Immature natural killer cell (primary cell): ENCODE measurements around the gene MRPL51. TPM values are rescaled to one million over a fixed set of nuclear protein-coding genes. Genes with fewer than 3 reads are reported as not detected.
A peak's percentile ranks its signal among the peaks of the same experiment; 100 is the strongest.
"Not testable (repeated sequence)": the region's sequence is repeated elsewhere in the genome, so short reads cannot be mapped to it uniquely, and the experiment has no call there.

ENCODE experiments used
- DNase-seq, 3 donors: peaks; one replicate each; pipeline ENCODE4 v3.0.0; 2022; ENCODE audit warnings: mixed read lengths in 1 of 3
- H3K27ac Mint-ChIP-seq, 6 donors: one replicate each; pipeline ENCODE4 v1.8.0; 2020; ENCODE audit warnings: mixed read lengths in 6 of 6, mild to moderate bottlenecking in 5 of 6, inconsistent platforms in 4 of 6, moderate library complexity in 3 of 6
- H3K27me3 Mint-ChIP-seq, 3 donors: one replicate each; pipeline ENCODE4 v1.8.0; 2020 to 2021; ENCODE audit warnings: low read depth in 3 of 3, mild to moderate bottlenecking in 3 of 3, mixed read lengths in 3 of 3, moderate library complexity in 3 of 3, inconsistent platforms in 1 of 3
- H3K36me3 Mint-ChIP-seq, 3 donors: one replicate each; pipeline ENCODE4 v1.8.0; 2020; ENCODE audit warnings: mixed read lengths in 3 of 3, inconsistent platforms in 2 of 3, mild to moderate bottlenecking in 2 of 3
- H3K4me1 Mint-ChIP-seq, 2 donors: one replicate each; pipeline ENCODE4 v1.8.0; 2020; ENCODE audit warnings: inconsistent platforms in 2 of 2, mild to moderate bottlenecking in 2 of 2, mixed read lengths in 2 of 2, moderate library complexity in 1 of 2
- H3K4me3 Mint-ChIP-seq, 5 donors: one replicate each; pipeline ENCODE4 v1.8.0; 2020; ENCODE audit warnings: mild to moderate bottlenecking in 5 of 5, mixed read lengths in 5 of 5, inconsistent platforms in 3 of 5, moderate library complexity in 3 of 5
- H3K9me3 Mint-ChIP-seq, 6 donors: one replicate each; pipeline ENCODE4 v1.8.0; 2020; ENCODE audit warnings: mild to moderate bottlenecking in 6 of 6, mixed read lengths in 6 of 6, inconsistent platforms in 4 of 6, moderate library complexity in 3 of 6
- polyA plus RNA-seq, 3 donors: library from polyadenylated mRNA; unstranded; fragments of 300-500 nt; fragmentation: Illumina TruSeq; gene quantifications; one replicate each; pipeline ENCODE4 v1.2.3, GENCODE V29; 2021

MRPL51 gene
- polyA plus RNA-seq, 3 donors from 2014 or later: 240 to 280 (median 248) TPM

DNA sequence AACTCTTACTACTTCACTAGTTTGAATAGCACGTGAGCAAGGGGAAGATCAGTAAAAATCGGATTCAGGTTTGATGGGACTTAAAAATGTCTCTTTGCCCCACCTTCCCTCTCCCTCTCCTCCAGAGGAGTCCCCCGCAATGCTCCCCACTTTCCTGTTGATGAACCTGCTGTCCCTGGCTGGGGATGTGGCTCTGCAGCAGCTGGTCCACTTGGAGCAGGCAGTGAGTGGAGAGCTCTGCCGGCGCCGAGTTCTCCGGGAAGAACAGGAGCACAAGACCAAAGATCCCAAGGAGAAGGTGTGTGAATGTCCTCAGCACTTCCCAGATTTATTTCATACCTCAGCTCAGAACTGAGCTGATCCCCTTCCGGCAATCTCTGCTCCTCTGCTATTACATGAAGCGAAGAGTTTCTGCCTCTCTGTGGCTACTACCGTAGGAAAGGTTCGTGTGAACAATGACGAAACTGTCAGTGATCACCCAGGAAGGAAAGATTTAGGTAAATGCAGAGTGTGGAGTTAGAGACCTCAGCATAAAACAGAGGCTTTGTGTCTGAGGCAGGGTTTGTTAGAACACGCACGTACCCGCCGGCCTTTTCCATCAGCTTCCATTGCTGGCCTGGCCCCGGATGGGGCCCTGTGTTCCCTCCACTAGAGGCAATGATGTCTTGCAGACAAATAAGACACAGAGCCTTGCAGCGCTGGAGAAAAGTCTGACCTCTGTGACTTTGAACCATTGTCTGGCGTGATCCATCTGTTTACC lies 33.9 kb upstream of the MRPL51 start:
- DNase-seq: no peak
- Mint-ChIP-seq H3K27ac (peak overlapping the region in 2 of 6 donors; percentile 17 to 22), H3K4me1 (peaks cover 2% of the 10 kb centered on the region in 2 donors), H3K36me3 (peaks cover 28 to 74% (median 35%) of the 10 kb centered on the region in 3 donors), H3K27me3 (no peaks in the 10 kb centered on the region), H3K9me3 (no peaks in the 10 kb centered on the region), H3K4me3 (no peak overlapping the region)

- Mint-ChIP-seq H3K4me3 (no peak overlapping the region), H3K27me3 (no peaks in the 10 kb centered on the region), H3K36me3 (peaks cover 32 to 79% (median 35%) of the 10 kb centered on the region in 3 donors), H3K9me3 (no peaks in the 10 kb centered on the region), H3K4me1 (no peaks in the 10 kb centered on the region), H3K27ac (peak overlapping the region in 1 of 6 donors; percentile 22)
- DNase-seq: no peak
These were observed 33.1 kb upstream of the MRPL51 start for GRCh38 chr12:6526201-6526600.

GRCh38 chr12:6524648-6525047 lies 31.6 kb upstream of the MRPL51 start:
- Mint-ChIP-seq H3K9me3 (no peaks in the 10 kb centered on the region), H3K4me1 (peaks cover 5 to 10% of the 10 kb centered on the region in 2 donors), H3K27me3 (peaks cover 0 to 2% (median 0%) of the 10 kb centered on the region in 3 donors), H3K27ac (peak overlapping the region in 1 of 6 donors; percentile 7), H3K36me3 (peaks cover 31 to 73% (median 33%) of the 10 kb centered on the region in 3 donors), H3K4me3 (no peak overlapping the region)
- no peak for DNase-seq

GRCh38 chr12:6523708-6524107 lies 30.6 kb upstream of the MRPL51 start:
- peak overlapping the region in 1 of 6 donors; percentile 2 for H3K27ac Mint-ChIP-seq
- H3K27me3 Mint-ChIP-seq: peaks cover 0 to 2% (median 0%) of the 10 kb centered on the region in 3 donors
- no peaks in the 10 kb centered on the region for H3K9me3 Mint-ChIP-seq
- DNase-seq: no peak
- peaks cover 30 to 66% (median 31%) of the 10 kb centered on the region in 3 donors for H3K36me3 Mint-ChIP-seq
- no peak overlapping the region for H3K4me3 Mint-ChIP-seq
- peaks cover 5 to 10% of the 10 kb centered on the region in 2 donors for H3K4me1 Mint-ChIP-seq

- H3K36me3 Mint-ChIP-seq: peaks cover 39 to 67% (median 40%) of the 10 kb centered on the region in 3 donors
These were observed 29.1 kb upstream of the MRPL51 start for GRCh38 chr12:6522193-6522592.

GRCh38 chr12:6520186-6520585 lies 27.1 kb upstream of the MRPL51 start:
- peak overlapping the region in 5 of 6 donors; percentile 40 to 89 (median 79) for H3K27ac Mint-ChIP-seq
- H3K4me1 Mint-ChIP-seq: peaks cover 5 to 10% of the 10 kb centered on the region in 2 donors
- H3K27me3 Mint-ChIP-seq: peaks cover 0 to 2% (median 0%) of the 10 kb centered on the region in 3 donors
- no peak overlapping the region for H3K4me3 Mint-ChIP-seq
- no peak for DNase-seq
- H3K9me3 Mint-ChIP-seq: no peaks in the 10 kb centered on the region
- H3K36me3 Mint-ChIP-seq: peaks cover 39 to 70% (median 40%) of the 10 kb centered on the region in 3 donors

More at GRCh38 chr12:6522193-6522592, 29.1 kb upstream of the MRPL51 start:
- H3K27ac Mint-ChIP-seq: no peak overlapping the region
- no peaks in the 10 kb centered on the region for H3K9me3 Mint-ChIP-seq
- no peak overlapping the region for H3K4me3 Mint-ChIP-seq
- peaks cover 5 to 10% of the 10 kb centered on the region in 2 donors for H3K4me1 Mint-ChIP-seq
- DNase-seq: no peak
- H3K27me3 Mint-ChIP-seq: peaks cover 0 to 2% (median 0%) of the 10 kb centered on the region in 3 donors

DNA sequence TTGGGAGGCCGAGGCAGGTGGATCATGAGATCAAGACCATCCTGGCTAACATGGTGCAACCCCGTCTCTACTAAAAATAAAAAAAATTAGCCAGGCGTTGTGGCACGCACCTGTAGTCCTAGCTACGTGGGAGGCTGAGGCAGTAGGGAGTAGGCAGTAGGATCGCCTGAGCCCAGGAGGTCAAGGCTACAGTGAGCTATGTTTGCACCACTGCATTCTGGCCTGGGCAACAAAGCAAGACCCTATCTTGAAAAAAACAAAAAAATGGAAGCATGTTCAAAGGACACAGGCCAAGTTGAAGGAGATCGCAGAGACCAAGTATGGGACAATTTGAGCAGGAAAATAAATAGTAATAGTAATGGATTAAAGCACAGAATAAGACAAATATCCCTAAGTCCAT lies 15.0 kb upstream of the MRPL51 start:
- H3K27me3 Mint-ChIP-seq: no peaks in the 10 kb centered on the region
- H3K36me3 Mint-ChIP-seq: peaks cover 20 to 35% (median 22%) of the 10 kb centered on the region in 3 donors
- H3K4me3 Mint-ChIP-seq: no peak overlapping the region
- no peaks in the 10 kb centered on the region for H3K9me3 Mint-ChIP-seq
- no peak overlapping the region for H3K27ac Mint-ChIP-seq
- H3K4me1 Mint-ChIP-seq: peaks cover 8 to 27% of the 10 kb centered on the region in 2 donors
- DNase-seq: no peak

- Mint-ChIP-seq H3K4me1 (peaks cover 8 to 27% of the 10 kb centered on the region in 2 donors), H3K27me3 (no peaks in the 10 kb centered on the region), H3K27ac (peak overlapping the region in 2 of 6 donors; percentile 45 to 78), H3K4me3 (no peak overlapping the region), H3K9me3 (no peaks in the 10 kb centered on the region), H3K36me3 (peaks cover 13 to 28% (median 15%) of the 10 kb centered on the region in 3 donors)
- no peak for DNase-seq
These were observed 14.3 kb upstream of the MRPL51 start for GRCh38 chr12:6507102-6507998.

DNA sequence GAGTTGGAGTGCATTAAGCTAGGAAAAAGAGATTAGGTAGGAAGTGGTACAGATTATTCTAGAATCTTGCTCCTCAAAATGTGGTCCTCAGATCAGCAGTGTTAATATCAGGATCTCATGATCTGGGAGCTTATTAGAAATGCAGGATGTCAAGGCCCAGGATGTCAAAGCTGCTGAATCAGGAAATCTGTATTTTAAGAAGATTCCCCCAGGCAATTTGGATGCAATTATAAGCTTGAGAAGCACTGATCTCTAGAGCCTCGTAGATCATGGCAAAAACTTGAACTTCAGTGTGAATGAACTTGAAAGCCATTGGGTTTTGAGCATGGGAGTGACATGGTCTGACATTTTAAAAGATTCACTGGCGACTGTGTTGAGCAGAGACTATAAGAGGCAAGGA lies 7.4 kb upstream of the MRPL51 start:
- Mint-ChIP-seq H3K4me3 (no peak overlapping the region), H3K27ac (no peak overlapping the region), H3K27me3 (no peaks in the 10 kb centered on the region), H3K36me3 (peaks cover 0 to 6% (median 0%) of the 10 kb centered on the region in 3 donors), H3K4me1 (peaks cover 8 to 12% of the 10 kb centered on the region in 2 donors), H3K9me3 (no peaks in the 10 kb centered on the region)
- no peak for DNase-seq

DNA sequence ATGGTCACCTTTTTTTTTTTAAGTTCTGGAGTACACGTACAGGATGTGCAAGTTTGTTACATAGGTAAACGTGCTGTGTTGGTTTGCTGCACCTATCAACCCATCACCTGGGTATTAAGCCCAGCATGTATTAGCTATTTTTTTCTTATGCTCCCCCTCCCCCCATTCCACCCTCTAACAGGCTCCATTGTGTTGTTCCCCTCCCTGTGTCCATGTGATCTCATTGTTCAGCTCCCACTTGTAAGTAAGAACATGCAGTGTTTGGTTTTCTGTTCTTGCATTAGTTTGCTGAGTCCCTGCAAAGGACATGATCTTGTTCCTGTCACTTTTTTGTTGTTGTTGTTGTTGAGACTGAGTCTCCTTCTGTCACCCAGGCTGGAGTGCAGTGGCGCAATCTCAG lies 4.2 kb upstream of the MRPL51 start:
- not testable (repeated sequence) for DNase-seq, H3K9me3 Mint-ChIP-seq, H3K4me3 Mint-ChIP-seq, H3K36me3 Mint-ChIP-seq
- peak overlapping the region in 4 of 6 donors; percentile 18 to 75 (median 64) for H3K27ac Mint-ChIP-seq
- peaks cover 9 to 17% (median 10%) of the 10 kb centered on the region in 3 donors for H3K27me3 Mint-ChIP-seq
- peaks cover 29 to 38% of the 10 kb centered on the region in 2 donors for H3K4me1 Mint-ChIP-seq

DNA sequence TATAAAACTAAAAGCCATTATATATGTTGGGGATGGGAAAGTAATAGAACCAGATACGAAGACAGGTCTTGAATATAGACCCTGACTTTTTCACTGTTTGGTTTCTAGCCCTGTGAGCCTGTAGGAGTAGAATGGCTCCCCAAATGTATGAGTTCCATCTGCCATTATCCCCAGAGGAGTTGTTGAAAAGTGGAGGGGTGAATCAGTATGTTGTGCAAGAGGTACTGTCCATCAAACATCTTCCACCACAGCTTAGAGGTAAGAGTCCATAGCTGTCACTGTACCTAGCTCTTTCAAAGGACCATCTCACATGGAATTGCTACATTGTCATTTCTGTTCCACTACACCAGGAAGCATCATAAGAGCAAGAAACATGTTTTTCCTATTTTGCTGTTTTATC lies 1.9 kb upstream of the MRPL51 start:
- Mint-ChIP-seq H3K36me3 (peaks cover 0 to 11% (median 4%) of the 10 kb centered on the region in 3 donors), H3K27ac (peak overlapping the region; percentile 93 to 99 (median 96)), H3K4me3 (peak overlapping the region; percentile 92 to 98 (median 96)), H3K4me1 (peaks cover 33 to 45% of the 10 kb centered on the region in 2 donors), H3K27me3 (peaks cover 9 to 22% (median 10%) of the 10 kb centered on the region in 3 donors), H3K9me3 (no peaks in the 10 kb centered on the region)
- no peak for DNase-seq

- Mint-ChIP-seq H3K27ac (peak overlapping the region; percentile 93 to 99 (median 96)), H3K4me1 (peaks cover 33 to 45% of the 10 kb centered on the region in 2 donors), H3K4me3 (peak overlapping the region; percentile 92 to 98 (median 96)), H3K27me3 (peaks cover 9 to 22% (median 10%) of the 10 kb centered on the region in 3 donors), H3K9me3 (no peaks in the 10 kb centered on the region), H3K36me3 (peaks cover 0 to 11% (median 4%) of the 10 kb centered on the region in 3 donors)
- no peak for DNase-seq
These were observed 1.2 kb upstream of the MRPL51 start for GRCh38 chr12:6494258-6494743.

DNA sequence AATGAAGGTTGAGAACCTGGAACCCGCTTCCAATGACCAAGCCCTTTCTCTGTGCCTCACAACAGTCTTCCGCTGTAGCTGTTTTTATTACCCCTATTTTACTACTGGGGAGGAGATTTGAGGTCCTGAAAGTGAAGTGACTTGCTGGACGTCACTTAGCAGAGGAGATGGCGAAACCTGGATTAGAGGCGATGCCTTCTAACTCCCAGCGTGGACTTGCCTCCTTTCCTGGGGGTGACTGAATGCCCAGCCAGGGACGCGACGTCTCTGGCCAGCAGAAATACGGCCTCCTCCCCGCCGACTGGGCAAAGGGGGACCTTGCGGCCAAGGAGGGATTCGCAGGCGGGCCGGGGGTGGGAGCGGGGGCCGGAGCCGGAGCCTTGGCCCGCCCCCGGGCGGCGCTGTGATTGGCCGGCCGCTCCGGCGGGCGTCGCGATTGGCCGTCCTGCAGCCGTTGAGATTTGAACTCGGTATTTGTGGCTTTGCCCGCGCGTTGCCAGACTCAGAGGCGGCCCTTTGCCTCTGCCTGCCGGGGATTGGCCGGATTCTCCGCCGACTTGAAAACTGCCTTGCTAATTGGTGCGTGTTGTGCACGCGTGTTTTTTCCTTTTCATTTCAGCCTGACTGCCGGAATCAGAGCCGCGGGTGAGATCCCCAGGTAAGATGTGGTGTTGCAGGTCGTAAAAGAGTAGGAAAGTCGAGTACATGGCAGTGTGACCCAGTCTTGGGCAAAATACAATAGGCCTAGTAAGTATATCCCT lies 615 bp upstream of the MRPL51 start, which contains the start of gene NCAPD2:
Gene NCAPD2, plus strand, starts transcription at position 606 of the 761 bp plus-strand sequence. CDS start 997 bp downstream, outside the sequence.
- Mint-ChIP-seq H3K27me3 (peaks cover 9 to 22% (median 10%) of the 10 kb centered on the region in 3 donors), H3K4me3 (peak within 1 kb of the TSS; percentile 92 to 98 (median 96))
- peak; percentile 94 to 95 (median 94) for DNase-seq

More for the DNA sequence above, 615 bp upstream of the MRPL51 start, which contains the start of gene NCAPD2:
- Mint-ChIP-seq H3K36me3 (peaks cover 0 to 8% (median 4%) of the 10 kb centered on the region in 3 donors), H3K27ac (peak within 1 kb of the TSS; percentile 95 to 99 (median 97)), H3K9me3 (no peaks in the 10 kb centered on the region), H3K4me1 (peaks cover 33 to 45% of the 10 kb centered on the region in 2 donors)
